SK-N-MC (cell line): ENCODE measurements around the gene WRNIP1.

Experiments used
- EZH2 ChIP-seq: fragments of 200-600 bp; sonication (generic); IDR thresholded peaks from one replicate; pipeline ENCODE4 v1.6.1; 2017; ENCODE audit warnings: antibody characterized with exemption
- POLR2AphosphoS5 ChIP-seq: IDR thresholded peaks from 2 replicates; pipeline ENCODE4 v1.6.1; 2012; ENCODE audit warnings: mild to moderate bottlenecking, low read depth, low read length, borderline replicate concordance

DNA sequence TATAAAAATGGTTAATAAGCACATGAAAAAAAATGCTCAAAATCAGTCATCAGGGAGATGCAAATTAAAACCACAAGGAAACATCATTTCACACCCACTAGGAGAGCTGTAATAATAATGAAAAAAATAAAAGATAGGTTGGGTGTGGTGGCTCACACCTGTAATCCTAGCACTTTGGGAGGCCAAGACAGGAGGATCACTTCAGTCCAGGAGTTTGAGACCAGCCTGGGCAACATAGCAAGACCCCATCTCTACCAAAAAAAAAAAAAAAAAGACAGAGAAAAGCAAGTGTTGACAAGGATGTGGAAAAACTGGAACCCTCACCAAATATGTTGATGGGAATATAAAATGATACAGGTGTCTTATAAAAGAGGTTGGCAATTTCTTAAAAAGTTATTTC lies 11.4 kb upstream of the WRNIP1 start:
- TF ChIP-seq EZH2 (no peak), POLR2AphosphoS5 (no peak)
